Activated CD4-positive, alpha-beta T cell treated with anti-CD3 and anti-CD28 coated beads for 24 hours (primary cell): ENCODE measurements around the gene XYLT1.

Source experiments
- DNase-seq, 2 donors: peaks; one replicate each; pipeline ENCODE4 v3.0.0-alpha.2; 2020; ENCODE audit warnings: low read depth in 2 of 2

The XYLT1 gene

DNA sequence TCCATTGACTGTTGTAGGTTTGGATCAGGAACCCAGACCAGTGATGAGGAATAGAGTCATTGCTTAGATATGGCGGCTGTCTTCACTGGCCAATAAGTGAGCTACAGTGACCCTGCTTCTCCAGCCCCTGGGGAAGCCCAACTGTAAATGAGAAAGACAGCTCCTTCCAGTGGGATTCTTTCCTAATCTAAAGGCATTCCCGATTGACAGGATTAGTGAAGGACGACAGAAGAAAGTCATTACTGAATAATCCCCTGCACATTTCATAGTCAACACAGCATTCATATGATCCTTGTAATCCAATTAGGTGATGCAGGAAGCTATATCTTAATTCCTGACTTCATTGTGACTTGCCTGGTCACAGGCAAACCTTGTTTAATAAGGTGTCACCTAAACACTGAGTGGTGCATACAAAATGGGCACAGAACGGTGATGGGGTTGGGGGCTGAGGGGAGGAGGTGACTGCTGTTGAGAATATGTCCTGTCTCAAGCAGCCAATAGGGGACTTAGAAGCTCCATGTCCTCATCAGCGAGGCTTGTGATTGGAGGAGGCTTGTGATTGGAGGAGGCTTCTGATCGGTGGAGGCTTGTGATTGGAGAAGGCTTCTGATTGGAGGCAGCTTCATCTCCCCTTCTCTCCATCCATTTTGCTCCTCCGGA is 242.6 kb downstream of the XYLT1 start:
- no peak for DNase-seq

DNA sequence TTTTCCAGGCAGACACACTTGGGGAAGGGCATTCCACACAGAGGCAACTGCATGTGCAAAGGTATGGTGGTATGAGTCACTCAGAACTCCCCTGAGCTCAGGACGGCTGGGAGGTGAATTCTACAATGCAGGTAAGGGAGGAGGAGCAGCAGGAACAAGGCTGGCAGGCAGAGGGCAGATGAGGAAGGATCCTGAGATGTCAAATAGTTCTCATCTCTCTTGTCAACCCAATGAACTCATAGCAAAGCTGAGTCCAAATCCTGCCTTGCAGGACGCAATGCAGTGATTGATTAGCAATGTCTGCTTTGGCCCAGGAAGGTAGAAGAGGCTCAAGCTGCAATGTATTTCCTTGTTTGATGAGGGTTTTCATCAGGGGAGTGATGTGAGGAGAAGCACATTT is 243.5 kb downstream of the XYLT1 start:
- DNase-seq, result no peak

DNA sequence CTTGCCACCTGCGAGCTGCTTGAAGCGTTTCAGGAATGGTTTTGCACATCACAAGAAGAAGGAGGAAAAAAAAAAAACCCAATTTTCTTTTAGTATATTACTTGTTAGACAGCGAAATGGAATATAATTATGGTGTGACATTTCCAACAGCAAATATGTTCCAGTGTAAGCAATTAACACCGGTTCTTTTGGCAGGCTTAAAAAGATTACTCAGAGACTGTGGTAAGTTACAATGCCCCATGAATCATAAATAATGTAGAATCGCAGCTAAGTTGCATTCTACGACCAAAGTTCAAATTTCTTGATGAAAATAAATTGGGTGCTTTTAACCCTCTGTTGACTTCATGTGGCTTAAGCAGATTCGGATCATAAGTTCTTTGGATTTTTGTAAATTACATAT is 245.2 kb downstream of the XYLT1 start:
- no peak for DNase-seq

DNA sequence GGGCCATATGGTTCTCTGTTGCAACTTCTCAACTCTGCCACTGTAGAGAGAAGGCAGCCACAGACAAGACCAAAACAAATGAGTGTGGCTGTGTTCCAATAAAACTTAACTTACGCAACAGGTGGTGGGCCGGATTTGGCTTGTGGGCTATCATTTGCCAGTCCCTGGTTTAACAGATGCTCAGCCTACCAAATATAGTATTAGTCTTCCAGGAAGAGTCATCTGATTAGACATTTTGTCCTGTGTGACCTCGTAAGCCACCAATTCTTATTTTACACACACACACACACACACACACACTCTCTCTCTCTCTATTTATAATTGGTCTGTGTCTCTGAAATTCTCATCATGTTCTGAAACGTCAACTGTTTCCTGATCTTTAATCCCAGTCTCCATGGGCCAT is 245.9 kb downstream of the XYLT1 start:
- no peak for DNase-seq

DNA sequence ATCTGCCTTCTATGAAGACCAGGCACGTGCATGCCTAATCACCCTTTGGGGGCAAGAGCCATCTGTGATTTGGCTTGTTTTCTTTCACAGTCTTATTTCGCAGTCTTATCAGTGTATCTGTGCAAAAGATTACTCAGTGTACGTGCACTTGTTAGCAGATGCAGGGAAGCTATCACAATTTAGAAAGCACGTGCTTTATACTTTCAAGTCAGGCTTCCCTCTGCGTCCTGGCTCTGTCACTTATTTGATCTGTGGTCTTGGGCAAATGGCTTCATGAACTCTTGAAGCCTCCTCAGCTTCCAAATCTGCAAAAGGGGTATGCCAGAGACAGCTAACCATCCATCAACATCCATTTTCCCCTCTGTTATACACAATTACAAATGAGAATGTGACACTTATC is 246.4 kb downstream of the XYLT1 start:
- DNase-seq, result no peak

DNA sequence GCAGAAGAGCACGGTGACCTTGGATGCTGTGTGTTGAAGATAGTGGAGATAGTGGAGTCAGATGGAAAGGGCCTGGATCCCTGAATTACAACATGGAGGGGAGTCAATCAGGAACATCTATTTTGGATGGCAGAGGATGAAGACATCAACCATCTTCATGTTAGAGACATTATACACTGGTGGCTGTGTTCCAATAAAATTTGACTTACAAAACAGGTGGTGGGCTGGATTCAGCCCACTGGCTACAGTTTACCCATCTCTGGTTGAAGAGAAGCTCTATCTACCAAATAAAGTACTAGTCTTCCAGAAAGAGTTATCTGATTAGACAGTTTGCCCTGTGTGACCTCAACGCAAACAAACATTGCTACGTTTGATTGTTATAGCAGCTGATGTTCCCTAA is 247.2 kb downstream of the XYLT1 start:
- DNase-seq, result no peak

DNA sequence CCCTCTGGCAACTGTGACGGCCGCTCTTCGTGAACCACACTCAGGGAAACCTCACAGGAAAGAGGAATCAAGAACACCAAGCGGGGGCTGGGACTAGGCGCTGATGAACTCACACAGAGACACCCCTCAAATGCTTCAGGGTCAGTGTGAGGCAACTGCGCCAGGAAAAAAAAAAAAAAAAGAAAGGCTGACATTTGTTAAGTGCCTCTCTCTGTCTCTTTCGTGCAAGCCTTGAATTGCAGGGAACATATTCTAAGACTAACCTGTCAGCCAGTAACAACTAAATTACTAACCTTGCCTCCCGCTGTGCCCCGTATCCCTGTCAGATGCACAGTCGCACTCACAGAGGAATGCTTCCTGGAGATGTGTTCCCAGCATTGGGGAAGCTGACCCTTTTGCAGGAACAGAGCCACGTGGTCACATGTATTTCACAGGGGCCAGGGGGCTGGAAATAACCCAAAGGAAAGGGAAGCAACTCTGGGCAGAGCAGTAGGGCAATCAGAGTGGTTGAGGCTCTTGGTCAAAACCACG is 247.8 kb downstream of the XYLT1 start:
- no peak for DNase-seq

DNA sequence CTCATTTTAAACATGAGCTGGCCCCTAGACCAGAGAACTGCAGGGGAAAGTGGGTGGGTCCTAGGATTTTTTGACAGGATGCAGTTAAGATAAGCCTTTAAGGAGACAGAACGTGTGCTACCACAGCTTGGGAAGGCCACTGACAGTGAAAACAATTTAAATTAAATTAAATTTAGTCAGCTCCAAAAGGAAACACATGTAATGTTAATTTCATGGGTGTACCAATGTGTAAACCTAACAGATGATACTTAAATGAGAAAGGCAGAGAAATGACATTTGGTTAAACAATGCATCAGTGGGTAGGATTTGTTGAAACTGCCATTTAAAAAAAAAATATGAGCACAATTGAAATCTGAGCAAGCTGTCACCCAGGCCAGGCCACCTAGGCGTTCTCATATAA is 250.8 kb downstream of the XYLT1 start:
- DNase-seq, result no peak

DNA sequence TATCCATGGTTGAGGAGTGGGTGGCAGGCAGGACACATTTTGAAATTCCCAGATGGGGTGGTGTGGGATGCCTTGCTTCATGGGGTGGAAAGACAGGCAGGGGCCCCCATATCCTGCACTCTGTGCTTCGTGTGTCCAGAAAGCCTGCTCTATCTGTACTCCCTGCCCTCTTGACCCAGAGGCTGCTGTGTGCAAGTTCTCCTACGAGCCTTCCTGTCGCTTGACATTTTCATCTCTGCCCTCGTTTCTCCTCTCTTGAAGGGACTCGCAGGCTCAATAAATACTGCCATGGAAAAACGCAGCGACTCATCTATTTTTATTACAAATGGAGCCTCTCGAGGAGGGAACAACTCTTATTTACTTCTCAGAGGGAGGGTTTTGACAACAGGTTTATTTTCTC is 254.8 kb downstream of the XYLT1 start:
- no peak for DNase-seq

DNA sequence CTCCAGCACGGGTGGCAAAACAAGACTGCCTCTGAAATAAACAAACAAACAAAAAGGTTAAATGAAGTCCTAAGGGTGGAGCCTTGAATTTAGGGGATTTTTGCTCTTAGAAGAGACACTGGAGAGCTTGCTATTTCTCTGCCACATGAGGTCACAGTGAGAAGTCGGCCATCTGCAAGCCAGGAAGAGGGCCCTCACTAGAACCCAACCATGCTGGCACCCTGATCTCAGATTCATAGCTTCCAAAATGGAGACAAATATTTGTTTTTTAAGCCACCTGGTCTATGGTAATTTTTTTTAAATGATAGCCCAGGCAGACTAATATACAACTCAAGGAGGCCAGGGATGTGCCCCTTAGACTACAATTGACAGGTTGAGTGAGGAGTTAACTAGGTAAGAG is 255.5 kb downstream of the XYLT1 start:
- DNase-seq, result no peak

DNA sequence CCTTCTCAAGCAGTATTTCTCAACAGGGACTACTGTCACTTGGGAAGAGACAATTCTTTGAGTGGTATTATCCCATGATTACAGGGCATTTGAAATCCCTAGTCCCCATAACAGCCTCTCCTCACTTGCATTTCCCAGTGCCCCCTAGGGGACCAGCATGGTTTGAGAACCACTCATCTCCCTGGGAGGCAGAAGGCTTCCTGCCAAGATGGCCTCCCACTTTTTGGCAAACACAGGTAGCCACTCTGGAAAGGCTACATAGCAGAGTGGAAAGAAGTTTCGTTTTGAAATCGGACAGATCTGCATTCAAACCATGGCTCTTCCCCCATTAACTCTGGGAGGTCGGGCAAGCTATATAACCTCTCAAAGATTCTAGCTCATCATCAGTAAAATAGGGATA is 256.8 kb downstream of the XYLT1 start:
- no peak for DNase-seq

DNA sequence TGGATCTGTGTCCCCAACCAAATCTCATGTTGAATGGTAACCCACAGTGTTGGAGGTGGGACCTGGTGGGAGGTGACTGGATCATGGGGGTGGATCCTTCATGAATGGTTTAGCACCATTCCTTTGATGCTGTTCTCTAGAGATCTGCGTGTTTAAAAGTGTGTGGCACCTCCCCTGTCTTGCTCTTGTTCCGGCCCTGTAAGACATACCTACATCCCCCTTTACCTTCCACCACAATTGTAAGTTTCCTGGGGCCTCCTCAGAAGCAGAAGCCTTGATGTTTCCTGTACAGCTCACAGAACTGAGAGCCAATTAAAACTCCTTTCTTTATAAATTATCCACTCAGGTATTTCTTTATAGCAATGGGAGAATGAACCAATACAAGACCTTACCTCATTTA is 257.7 kb downstream of the XYLT1 start:
- DNase-seq, result no peak

DNA sequence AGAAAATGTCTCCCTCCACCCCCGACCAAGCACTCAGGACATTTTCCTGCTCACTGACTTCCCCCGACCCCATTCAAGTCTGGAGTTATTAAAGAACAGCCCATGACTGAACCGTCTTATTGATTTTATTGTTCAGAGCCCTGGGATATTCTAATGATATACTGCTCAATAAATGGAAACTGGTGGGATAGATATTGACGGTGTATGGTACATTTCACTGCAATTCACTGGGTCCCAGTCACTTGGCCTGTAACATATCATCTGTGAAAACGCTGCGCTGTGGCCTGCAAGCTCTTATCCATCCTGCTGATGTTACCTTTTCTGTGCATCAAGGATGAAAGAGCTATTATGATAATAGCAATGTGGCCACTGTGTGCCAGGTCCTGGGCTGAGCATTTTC is 258.2 kb downstream of the XYLT1 start:
- DNase-seq, result no peak

DNA sequence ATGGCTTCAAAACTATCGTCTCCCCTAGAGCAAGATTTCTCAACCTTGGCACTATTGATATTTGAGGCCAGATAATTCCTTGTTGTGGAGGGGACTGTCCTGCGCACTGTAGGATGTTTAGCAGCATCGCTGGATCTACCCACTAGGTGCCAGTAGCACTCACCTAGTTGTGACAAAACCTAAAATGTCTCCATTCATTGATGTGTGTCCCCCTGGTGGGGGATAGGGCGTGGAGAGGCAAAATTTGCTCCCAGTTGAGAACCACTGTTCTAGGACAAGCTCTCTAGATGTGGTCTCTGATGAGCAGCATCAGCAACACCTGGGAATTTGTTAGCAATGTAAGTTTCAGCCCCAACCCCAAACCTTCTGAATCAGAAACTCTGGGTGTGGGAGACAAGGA is 259.0 kb downstream of the XYLT1 start:
- DNase-seq, result peak in 1 of 2 donors; percentile 13

DNA sequence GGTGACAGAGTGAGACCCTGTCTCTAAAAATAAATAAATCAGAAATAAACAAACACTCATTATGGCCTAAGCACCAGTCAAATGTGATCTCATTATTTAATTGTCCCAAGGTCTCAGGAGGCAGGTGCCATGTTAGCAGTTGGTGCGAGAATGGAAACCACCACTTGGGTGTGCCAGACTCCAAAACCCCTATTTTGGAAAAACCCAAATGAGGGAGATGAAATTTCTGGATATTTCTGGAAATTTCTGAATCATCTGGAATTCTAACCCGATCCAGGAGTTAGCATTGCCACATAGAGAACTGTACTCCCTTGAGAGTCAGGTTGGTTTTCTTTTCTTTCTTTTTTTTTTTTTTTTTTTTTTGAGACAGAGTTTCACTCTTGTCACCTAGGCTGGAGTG is 264.0 kb downstream of the XYLT1 start:
- DNase-seq, result no peak

DNA sequence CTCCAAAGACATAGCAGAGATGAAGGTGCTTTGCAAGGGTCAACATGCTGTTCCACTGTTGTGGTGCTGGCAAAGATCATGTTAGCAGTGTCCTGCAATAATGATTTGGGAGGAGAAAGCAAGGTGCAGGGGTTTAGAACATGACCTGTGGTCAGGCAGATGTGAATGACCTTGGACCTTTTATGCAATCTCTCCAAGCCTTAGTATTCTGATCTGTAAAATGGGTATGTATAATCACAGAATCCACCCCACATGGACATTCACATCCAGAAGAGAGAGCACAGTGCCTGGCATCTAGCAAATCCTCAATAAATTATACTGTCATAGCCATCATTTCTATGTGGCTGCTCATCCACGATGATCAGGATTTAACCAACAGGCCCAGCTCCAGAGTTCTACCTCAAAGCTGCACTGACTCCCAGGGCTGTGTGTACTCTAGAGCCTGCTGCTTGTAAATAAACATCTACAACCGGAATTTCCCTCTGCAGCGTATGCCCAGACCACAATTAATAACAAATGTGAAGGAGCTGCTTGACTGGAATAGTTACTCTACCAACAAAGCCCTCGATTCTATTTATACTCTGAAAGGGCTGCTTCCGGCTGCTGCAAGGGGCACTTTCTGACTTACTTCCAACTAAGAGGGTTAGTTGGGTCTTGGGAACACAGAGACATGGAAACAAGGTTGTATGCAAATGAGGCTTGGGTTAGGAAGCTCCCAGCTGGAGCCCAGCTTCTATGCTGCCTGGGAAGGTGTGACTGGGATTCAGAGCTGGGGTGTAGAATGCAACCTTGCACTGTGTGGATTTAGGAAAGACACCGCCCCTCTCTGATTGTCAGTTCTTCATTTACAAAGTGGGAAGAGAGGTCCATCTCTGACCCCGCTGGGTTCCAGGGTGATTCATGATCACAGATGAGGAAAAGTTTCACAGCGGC is 265.2 kb downstream of the XYLT1 start:
- no peak for DNase-seq

DNA sequence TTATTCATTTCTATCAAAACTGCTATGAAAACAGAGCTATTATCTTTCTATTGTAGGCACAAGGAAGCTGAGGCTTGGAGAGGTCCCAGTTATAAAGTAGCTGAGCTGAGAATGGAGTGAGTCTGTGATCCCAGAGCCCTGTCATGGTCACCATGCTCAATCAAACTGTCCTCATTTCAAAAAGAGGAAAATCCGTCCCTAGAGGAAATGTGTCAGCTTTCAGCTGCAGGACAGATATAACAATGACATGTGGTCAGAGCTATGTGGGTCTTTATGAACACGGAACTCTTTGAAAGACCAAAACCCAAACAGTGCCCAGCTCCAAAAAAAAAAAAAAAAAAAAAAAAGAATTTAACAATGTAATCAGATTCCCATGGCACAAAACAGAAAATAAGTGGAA is 266.1 kb downstream of the XYLT1 start:
- DNase-seq, result no peak

DNA sequence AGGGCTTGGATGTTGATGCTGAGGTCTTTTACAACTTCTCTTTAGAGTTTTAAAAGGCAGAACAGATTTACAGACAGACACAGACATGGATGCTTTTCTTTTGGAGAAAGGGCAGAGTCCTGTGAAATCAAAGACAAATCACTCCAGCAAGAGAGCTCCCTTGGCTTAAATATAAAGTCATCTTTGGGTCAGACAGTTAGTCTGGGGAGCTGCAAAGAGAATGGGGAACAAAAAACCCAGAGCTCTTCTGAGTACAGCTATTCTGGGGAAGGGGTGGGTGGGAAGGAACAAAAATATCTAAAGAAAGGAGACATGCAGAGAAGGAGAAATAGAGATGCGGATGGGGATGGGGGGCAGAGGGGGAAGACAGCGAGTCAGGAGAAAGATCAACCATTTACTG is 266.6 kb downstream of the XYLT1 start:
- no peak for DNase-seq

DNA sequence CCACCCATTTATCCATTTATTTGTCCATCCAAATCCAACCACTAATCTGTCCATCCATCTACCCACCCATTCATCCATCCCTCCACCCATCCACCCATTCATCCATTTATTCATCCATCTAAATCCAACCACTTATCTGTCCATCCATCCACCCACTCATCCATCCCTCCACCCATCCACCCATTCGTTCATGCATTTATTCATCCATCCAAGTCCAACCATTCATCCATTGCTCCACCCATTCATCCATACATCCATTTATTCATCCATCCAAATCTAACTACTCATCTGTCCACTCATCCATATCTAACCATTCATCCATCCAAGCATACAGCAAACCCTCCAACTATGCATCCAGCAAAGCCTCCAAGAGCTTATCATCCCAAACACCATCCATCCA is 267.3 kb downstream of the XYLT1 start:
- no peak for DNase-seq

DNA sequence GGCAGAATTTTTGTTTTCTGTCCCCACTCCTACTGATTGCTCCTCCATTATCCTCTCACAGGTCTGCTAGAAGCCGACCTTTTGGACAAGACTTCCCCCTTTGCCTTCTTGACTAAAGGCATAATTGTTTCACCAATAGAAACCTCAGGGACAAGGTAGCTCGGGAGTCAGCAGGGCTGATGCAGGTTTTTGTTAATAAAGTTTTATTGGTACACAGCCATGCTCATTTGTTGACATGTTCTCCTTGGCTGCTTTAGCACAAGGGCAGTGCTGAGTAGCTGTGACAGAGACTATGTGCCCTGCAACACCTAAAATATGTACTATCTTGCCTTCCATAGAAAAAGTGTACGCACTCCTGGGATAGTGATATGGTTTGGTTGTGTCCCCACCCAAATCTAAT is 271.6 kb downstream of the XYLT1 start:
- DNase-seq, result no peak

DNA sequence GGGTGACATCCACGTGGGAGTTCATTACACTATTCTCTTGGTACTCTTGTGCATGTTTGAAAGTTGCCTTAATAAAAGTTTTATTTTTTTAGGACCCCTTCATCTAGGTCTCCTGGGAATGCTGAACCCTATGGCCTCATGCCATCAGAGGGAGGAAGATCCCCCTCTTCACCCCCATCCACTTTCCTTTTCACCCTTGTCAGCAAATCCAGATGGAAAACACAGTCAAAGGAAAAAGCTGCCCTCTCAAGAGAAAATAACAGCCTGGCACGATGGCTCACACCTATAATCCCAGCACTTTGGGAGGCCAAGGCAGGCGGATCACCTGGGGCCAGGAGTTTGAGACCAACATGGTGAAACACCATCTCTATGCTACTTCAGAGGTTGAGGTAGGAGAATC is 274.2 kb downstream of the XYLT1 start:
- DNase-seq, result no peak

DNA sequence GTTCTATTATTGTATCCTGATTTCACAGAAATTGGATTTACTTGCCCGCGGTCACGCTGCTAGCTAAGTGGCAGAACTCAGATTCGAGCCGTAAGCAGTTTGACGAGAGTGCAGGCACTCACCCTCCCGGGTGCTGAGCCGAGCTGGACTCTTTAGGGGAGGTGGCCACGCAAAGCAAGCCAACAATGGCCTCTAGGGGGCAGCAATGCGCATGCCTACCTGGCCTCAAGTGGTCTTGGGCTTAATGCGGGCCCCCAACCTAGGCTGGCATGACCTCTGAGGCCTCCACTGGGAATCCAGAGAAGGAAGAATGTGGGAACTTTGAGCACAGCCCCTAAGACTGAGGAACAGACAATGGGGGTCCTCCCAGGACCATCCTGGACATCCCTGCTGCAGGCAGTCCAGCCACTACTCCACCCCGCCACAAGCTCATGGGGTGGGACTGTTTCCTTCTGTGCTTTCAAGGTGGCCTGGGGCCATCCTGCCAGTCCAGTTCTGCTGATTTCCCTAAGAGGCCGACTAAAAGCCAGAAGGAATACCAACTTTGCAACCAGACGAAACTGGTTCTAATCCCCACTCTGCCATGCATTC is 276.5 kb downstream of the XYLT1 start:
- DNase-seq, result peak; percentile 49
